HG03066 (cell line): ENCODE measurements around the gene PHACTR2.

ENCODE experiments used
- ATAC-seq: cut with Tn5 transposase; IDR thresholded peaks from one replicate; pipeline ENCODE4 v1.9.1; 2021; ENCODE audit warnings: low read depth; ENCODE audit not compliant: unreplicated experiment

The PHACTR2 gene

DNA sequence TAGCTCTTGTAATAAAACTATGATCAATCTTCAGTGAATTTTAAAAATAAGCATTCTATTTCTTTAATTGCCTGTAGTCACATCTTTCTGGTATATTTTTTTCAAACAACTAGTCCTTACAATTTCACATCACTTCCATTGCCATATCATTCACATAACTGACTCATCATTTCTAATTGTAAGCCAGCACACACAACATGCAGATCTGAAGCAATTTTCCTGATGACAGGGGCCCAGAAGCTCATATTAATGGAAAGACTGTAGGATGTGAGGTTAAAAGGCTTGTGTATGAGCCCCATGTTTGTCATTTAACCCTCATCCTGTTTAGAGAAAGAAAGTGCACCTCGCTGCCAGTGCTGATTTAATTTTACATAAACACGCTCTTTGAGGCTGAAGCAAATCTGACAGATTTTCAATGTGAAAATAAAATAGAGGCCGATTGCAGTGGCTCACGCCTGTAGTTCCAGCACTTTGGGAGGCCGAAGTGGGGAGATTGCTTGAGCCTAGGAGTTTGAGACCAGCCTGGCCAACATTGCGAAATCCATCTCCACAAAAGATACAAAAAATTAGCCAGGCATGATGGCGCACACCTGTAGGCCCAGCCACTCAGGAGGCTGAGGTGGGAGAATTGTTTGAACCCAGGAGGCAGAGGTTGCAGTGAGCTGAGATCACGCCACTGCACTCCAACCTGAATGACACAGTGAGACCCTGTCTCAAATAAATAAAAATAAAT is 125.2 kb downstream of the PHACTR2 start:
- ATAC-seq, result no peak

DNA sequence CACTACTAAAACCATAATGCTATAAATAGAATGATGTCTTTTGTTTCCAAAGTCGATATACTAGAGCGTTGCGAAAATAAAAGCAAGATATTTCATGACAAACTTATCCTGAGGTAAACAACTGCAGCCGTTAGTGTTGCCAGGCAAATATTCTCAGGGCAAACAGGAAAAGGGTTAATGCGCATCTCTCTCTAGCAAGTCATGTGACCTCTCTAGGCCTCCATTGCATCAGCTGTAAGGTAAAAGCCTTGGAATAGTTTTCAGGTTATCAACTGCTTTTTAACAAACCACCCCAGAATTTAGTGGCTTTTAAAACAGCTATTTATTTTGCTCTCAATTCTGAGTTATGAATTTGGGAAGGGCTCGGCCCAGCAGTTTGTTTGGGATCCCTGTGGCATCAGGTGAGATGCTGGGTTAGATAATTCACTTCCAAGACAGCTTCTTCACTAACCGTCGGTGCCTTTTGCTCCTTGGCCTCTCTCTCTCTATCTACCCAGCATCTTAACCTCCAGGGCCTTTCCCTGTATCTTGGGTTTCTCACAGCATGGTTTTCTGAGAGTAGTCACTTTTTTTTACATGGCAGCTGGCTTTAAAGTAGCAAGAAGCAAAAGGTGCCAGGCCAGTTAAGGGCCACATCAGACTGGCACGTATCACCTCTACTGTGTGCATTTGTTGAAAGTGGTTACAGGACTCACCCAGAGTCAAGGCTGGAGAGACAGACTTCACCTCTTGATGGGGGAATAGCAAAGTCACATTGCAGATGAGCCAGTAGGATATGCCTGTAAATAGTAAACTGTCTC is 126.2 kb downstream of the PHACTR2 start:
- no peak for ATAC-seq

DNA sequence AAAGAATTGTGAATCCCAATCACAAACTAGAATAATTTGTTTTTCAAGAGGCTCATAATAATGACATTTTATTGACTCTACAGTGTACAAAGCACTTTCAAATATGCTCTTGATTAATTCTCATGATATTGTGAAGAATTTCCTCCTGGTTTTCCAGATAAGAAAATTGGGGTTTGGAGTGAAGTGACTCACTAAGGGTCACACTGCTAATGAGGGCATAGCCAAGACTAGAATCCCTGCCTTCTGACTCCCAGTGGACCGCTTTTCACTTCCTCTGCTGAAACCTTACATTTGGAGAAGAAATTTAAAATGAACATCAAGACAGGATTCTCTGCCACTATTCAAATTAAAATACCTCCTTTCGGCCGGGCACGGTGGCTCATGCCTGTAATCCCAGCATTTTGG is 127.1 kb downstream of the PHACTR2 start:
- no peak for ATAC-seq

DNA sequence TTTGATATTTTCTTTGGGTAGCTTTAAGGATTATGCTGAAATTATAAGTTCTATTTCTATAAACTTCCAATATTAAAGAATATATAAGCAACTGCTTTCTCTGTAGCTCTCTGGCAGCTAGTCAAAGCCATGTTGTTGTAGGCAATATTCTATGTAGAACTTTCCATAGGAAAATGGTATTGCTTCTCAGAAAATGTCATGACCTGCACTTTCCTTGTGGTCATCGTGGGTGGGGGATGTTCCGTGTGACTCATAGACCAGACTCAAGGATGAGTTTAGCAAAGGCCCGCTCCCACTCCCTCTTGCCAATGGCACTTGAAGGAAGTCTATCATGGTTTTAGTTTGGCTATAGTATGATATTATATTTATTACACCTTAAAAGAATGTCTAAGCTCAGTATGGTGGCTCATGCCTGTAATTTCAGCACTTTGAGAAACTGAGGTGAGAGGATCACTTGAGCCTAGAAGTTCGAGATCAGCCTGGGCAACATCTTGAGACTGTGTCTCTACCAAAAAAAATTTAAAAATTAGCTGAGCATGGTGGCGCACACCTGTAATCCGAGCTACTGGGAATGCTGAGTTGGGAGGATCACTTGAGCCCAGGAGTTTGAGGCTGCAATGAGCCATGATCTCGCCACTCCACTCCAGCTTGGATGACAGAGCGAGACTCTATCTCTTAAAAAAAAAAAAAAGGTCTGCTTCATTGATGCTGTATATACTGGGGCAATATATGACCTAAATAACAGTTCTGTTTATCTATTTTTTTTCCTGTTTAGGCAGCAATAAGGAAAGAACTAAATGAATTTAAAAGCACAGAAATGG is 128.7 kb downstream of the PHACTR2 start:
- no peak for ATAC-seq

DNA sequence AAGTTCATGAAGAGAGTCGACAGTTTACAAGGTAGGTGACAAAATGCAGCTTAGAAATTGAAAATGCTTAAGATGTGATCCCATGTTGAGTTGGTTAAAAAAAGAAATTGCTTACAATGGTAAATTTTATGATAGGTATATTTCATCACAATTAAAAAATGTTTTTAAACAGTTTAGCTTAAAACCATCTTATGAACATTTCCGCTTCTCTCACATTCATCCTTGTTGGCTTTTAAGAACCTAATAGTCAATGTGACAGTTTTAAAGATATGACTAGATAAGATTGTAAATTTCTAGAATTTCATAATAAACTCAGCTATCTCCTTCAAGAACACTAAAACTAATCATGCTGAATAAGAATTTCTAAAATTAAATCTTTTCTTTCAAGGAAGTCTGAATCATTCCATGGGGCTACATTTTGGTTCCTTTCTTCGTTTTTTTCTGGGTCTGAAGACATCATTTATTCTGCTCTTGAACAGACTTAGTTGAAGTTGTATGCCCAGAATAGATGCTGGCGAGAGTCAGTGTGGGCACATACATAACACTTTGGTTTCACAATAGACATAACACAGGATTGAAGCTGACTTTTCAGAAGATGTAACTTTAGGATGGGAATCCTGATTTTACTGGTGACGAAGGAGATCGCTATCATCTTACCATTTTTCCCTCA is 129.5 kb downstream of the PHACTR2 start:
- ATAC-seq, result no peak

DNA sequence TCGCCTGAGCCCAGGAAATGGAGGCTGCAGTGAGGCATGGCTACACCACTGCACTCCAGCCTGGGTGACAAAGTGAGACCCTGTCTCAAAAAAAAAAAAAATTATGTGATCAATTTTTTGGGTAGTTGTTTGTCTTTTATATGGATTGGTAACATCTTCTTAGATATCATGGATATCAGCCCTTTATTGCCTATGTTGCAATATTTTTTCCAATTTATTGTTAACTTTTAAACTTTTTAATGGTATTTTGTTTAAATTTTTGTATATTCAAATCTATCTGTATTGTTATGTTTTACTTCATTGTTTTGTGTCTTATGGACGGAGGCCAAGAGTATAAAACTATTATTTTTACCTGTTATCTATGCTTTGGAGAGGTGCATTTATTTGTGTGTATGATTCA is 133.0 kb downstream of the PHACTR2 start:
- no peak for ATAC-seq

DNA sequence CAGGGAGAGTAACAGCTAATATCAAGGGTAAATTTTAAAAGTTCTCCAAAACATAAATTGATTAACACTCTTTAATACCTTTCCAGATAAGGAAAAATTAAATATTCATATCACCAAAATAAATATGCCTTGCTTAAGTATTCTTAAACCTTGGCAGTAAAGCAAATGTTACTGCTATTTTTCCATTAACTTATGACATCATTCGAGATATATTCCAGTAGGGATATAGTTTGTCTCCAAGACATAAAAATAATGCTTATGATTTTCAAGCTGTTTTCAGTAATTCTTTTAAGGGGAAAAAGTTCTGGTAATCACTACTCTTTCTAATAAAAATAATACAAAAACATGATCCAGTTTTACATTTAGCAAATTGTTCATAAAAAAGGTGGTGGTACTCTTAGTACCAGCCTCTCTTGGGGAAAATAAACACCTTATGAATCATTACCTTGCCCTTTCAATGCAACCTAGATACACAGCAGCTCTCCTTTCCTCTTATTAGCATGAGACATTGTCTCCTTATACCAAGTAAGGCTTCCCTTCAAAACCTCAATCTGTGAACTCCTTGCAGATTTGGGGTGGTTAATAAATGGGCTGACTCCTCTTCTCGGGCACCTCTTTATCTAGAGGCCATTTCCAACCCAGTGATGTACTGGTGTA is 133.9 kb downstream of the PHACTR2 start:
- no peak for ATAC-seq

DNA sequence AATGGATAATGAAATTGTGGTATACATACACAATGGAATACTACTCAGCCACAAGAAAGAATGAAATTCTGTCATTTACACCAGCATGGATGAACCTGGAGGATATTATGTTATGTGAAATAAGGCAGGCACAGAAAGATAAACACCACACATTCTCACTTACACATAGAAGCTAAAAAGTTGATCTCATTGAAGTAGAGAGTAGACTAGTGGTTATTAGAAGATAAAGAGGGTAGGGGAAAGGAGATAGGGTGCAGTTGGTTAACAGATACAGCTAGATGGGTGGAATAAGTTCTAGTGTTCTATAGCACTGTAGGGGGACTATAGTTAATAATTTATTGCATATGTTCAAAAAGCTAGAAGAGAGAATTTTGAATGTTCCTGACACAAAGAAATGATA is 139.9 kb downstream of the PHACTR2 start:
- no peak for ATAC-seq

DNA sequence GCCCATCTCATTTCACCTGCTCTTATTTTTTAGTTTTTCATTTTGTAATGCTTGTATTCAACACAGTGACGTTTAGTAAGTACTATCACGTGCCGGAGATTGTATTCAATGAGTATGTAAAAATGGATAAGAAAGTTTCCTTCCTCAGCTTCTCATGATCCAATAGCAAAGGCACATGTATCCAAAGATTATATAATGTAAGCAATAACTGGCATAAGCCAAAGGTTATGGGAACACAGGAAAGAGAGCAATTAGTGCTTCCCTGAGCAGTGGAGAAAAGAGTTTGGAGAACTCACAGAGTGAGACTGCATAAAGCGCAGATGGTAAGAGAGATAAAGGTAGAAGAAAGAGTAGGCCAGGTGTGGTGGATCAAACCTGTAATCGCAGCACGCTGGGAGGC is 143.6 kb downstream of the PHACTR2 start:
- ATAC-seq, result no peak

DNA sequence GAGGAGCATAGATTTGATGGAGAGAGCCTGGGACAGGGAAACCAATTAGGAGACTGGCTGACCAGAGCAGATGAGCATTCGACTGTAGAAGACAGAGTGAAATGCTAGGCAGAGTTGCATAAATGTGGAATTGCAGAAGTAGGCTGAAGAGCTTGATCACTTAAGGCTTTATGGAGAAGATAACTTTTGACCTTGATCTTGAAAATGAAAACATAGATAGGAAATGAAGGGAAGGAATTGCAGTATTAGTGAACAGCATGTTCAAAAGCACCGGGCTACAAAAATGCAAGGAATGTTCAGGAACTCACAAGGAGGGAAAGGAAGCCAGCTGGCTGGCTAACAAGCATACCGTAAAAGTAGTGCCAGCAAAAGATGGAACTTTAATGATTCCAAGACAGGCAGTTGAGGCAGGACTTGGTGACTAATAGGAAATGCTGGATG is 144.8 kb downstream of the PHACTR2 start:
- ATAC-seq, result no peak

DNA sequence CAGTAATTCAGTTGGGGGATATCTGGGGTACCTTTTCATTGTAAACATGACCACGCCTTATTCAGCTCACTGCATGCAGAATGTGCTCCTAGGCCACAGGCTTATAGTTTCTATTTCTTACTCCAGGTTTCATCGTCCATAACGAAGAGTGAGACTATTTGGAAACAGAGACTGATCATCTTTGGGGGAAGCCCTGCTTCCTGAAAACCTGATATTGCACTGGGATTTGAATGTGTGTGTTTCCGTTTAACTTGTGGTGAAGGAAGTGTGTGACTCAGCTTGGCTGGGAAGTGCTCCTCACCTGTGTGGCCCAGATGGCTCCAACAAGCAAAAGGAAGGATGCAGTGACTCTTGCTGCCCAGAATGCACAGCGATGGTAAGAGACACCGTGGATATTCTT is 145.8 kb downstream of the PHACTR2 start:
- no peak for ATAC-seq

DNA sequence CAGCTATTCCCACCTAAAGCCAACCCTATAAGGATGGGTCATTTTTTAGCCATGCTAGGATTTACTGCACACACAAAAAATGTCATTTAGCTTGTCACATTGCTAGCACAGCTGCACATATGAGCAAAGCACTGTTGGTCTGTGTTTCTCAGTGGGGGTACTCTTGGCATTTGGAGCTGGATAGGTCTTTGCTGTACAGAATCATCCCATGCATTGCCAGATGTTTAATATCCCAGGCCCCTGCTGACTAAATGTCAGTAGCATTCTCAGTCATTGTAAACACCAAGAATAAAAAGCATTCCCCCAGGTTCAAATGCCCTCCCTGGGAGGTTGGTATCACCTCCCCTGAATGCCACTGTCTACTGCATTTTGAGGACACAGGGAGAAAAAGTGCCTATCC is 150.8 kb downstream of the PHACTR2 start:
- ATAC-seq, result no peak

DNA sequence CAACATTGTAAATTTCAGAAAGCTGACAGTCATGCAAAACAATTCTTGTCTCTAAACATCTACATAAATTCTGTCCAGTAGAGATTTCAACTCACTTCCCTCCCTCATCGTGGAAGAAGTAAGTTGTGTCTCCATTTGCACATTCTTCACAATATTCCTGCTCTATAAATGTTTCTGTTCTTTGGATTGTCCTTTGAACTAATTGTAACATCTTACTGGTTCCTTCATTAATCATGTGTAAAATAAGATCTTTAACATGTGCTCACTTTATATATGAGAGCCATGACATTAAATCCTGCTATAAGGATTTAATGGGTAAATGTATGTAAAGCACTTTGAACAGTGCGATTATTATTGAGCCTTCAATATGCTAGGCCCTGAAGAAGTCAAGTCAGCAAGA is 158.4 kb downstream of the PHACTR2 start:
- no peak for ATAC-seq

DNA sequence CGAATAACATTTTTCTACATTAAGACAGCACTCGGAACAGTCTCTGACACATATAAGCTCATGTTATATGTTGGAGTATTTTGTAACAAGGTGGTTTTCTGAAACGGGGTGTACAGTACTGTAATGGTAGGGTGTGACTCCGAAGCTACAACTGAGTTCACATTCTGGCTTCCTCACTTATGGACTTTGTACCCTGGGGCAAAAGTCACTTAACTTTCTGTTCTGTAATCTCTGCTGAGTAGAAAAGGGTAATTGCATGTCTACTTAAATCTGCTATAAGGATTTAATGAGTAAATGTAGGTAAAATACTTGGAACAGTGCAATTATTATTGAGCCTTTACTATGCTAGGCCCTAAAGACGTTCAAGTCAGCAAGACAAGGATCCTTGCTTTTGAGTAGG is 160.6 kb downstream of the PHACTR2 start:
- ATAC-seq, result no peak

DNA sequence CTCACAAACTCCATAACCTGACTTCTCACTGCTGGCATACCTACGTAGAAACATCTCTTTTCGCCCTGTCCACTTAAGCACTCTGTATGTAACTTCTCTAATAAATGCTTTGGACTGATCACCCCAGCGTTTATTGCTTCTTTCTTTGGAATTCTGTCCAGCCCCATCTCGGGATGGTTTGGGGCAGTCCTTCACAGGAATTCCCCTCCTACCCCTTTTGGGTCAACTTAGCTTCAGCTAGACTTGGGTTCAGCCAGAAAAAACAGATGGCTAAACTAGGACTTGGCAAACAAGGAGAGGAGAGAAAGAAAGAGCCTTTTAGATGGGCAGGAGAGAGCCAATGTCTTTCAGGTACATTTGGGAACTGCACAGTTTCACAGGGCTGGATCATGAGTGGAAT is 161.4 kb downstream of the PHACTR2 start:
- ATAC-seq, result no peak

DNA sequence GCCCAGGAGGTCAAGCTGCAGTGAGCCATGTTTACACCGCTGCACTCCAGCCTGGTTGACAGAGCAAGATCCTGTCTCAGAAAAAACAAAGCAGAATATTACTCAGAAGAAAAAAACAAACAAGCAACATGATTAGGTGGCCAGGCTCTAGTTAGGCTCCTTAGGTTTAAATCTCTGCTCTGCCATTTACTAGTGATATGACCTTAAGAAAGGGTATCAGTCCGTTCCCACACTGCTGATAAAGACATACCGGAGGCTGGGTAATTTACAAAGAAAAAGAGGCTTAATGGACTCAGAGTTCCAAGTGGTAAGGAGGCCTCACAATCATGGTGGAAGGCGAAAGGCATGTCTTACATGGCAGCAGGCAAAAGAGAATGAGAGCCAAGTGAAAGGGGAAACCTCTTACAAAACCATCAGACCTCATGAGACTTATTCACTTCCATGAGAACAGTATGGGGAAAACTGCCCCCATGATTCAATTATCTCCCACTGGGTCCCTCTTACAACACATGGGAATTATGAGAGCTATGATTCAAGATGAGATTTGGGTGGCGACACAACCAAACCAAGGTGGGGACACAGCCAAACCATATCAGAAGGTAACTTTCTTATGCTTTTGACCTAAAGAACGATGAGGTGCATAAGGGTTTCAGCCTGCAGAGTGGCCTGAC is 163.0 kb downstream of the PHACTR2 start:
- ATAC-seq, result no peak

DNA sequence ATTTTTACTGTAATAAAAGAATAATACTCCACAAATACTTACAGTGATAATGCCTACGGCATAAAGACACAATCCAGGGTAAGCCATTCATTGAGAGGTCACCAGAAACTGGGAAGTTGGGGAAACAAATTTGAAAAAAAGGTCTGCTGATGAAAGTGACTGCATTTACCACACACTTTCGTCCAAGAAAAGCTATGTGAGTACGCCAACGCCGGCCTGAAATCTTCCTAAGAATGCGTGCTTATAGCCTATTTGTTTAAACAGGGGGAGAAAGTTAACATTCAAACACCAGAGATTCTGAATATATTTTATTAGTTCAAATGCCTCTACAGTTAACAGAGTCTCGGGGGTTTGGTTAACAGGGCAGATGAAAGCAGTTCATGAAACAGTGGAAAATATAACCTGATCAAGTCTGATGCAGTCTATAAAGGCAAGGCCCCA is 164.7 kb downstream of the PHACTR2 start:
- peak; percentile 13 for ATAC-seq

DNA sequence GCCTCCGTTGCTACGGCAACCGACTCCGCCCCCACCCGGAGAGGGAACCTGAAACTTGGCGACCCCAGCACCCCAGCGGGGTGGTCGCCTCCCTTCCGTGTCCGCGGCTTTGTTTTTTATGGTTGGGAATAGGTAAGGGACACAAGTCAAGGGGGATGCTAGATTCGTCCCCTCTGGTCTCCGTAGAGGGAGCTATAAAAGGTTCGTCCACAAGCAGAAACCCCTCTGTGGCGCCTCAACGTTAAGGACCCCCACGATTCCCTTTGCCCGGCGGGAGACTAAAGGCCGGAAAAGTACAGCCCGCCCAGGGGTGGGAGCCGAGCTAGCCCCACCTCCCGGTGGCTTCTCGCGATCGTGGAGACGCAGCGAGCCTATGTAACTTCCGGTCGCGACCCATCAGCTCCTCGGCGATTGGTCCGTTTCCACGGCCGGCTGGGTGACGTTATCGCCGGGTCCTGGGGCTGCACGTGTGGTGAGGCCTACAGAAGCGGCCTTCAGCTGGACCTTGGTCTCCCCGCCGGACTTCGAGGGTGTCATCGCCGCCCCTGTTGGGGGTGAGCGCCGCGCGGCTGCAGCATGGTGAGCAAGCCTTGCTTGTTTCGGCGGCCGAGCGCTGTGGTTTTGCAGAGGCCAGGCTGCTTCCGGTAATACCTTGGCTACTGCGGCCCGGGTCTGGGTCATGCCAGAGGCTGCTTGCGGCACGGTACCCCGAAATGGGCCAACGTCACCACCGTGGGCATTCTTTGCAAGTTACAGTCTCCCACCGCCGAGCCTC is 165.3 kb downstream of the PHACTR2 start, which contains the start of gene LTV1:
Gene LTV1 (plus strand): TSS at position 437 of the 775 bp plus-strand sequence. CDS start 140 bp downstream, at position 577.
- ATAC-seq, result peak; percentile 99

DNA sequence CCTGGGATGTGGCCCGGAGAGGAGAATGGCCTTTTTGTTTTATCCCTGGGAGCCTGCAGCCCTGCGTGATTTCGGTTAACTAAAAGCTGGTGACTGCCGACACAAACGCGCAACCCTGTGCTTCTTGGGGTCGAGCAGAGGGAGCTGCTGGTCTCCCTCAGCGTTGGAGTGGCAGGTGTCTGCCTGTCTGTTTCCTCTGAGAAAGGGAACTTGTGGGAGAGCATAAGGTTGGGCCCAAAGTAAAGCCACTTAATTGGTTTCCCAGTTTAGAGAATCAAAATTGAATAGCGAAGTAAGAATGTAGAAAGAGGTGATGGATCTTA is 165.9 kb downstream of the PHACTR2 start:
- peak; percentile 15 for ATAC-seq
